Chondrocyte (in vitro differentiated cells): Measurements from ENCODE around the gene RAD23B. TPM values are rescaled to one million over a fixed set of nuclear protein-coding genes. Genes with fewer than 3 reads are reported as not detected.

Experiments
- DNase-seq: peaks from one replicate; pipeline ENCODE4 v3.0.0; 2021; ENCODE audit warnings: mixed read lengths, low spot score
- H3K27ac Mint-ChIP-seq: one replicate; pipeline ENCODE4 v1.8.0; 2021; ENCODE audit warnings: mild to moderate bottlenecking, moderate library complexity, mixed read lengths; ENCODE audit not compliant: unreplicated experiment
- H3K27me3 Mint-ChIP-seq: 2 replicates; pipeline ENCODE4 v1.8.0; 2021; ENCODE audit warnings: low read depth, mixed read lengths
- H3K36me3 Mint-ChIP-seq: 2 replicates; pipeline ENCODE4 v1.8.0; 2021; ENCODE audit warnings: low read depth, mixed read lengths
- H3K4me1 Mint-ChIP-seq: 2 replicates; pipeline ENCODE4 v1.8.0; 2021; ENCODE audit warnings: low read depth, mild to moderate bottlenecking, mixed read lengths
- H3K4me3 Mint-ChIP-seq: one replicate; pipeline ENCODE4 v1.8.0; 2021; ENCODE audit warnings: mild to moderate bottlenecking, moderate library complexity, mixed read lengths; ENCODE audit not compliant: unreplicated experiment
- H3K9me3 Mint-ChIP-seq: 2 replicates; pipeline ENCODE4 v1.8.0; 2021; ENCODE audit warnings: low read depth, mixed read lengths
- total RNA-seq: library from RNA; stranded (reverse); gene quantifications from 3 replicates; pipeline ENCODE4 v1.2.1, GENCODE V29; 2021
- TF ChIP-seq, protein P1 (sequence below): fragments of 200-600 bp; sonication (generic); IDR thresholded peaks from 2 replicates; pipeline ENCODE4 v1.5.0; 2021; ENCODE audit warnings: antibody characterized with exemption, mild to moderate bottlenecking, moderate library complexity

Gene RAD23B
- total RNA-seq, 1 donor from 2014 or later, result 127 TPM

DNA sequence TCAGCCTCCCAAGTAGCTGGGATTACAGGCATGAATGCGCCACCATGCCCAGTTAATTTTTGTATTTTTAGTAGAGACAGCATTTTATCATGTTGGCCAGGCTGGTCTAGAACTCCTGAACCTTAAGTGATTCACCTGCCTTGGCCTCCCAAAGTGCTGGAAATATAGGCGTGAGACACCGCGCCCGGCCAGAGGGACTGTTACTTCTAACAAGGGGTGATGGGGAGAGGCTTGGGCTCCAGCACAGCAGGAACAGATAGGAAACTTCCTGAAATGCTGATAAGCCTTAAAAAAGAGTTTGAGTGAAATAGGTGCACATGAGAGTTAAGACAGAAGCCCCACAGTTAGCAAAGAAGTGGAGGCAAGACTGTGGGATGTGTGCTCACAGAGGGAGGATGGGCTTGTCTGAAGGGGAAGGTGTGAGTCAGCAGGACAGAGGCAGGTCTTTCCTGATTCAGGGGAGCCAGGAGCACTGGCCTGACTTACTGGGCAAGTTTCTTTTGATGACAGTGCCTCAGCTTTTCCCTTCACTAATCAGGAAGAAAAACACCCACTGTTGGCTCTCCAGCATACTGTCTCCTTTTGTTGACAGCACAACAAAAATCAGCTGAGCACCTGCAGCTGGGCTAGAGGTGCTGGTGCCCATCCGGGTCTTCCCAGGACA is 68.4 kb downstream of the RAD23B start:
- no peak for DNase-seq
- H3K4me3 Mint-ChIP-seq, result no peak overlapping the region

DNA sequence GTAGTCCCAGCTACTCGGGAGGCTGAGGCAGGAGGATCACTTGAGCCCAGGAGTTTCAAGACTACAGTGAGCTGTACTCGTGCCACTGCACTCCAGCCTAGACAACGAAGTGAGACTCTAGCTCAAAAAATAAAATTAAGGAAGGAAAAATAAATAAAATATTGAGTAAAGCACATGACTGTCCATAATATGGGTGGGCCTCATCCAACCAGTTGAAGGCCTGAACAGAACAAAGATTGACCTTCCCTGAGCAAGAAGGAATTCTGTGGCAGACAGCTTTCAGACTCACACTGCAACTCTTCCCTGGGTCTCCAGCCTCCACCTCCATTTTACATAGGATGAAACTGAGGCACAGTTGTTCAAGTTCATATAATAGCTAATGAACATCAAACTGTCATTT is 72.3 kb downstream of the RAD23B start:
- H3K27ac Mint-ChIP-seq, result no peak overlapping the region

More for the DNA sequence above, 68.4 kb downstream of the RAD23B start:
- TF ChIP-seq, protein P1, sequence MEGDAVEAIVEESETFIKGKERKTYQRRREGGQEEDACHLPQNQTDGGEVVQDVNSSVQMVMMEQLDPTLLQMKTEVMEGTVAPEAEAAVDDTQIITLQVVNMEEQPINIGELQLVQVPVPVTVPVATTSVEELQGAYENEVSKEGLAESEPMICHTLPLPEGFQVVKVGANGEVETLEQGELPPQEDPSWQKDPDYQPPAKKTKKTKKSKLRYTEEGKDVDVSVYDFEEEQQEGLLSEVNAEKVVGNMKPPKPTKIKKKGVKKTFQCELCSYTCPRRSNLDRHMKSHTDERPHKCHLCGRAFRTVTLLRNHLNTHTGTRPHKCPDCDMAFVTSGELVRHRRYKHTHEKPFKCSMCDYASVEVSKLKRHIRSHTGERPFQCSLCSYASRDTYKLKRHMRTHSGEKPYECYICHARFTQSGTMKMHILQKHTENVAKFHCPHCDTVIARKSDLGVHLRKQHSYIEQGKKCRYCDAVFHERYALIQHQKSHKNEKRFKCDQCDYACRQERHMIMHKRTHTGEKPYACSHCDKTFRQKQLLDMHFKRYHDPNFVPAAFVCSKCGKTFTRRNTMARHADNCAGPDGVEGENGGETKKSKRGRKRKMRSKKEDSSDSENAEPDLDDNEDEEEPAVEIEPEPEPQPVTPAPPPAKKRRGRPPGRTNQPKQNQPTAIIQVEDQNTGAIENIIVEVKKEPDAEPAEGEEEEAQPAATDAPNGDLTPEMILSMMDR, result no peak
- H3K27ac Mint-ChIP-seq, result no peak overlapping the region
- H3K36me3 Mint-ChIP-seq, result peaks cover 5% of the 10 kb centered on the region
- peaks cover 17% of the 10 kb centered on the region for H3K9me3 Mint-ChIP-seq
- no peaks in the 10 kb centered on the region for H3K4me1 Mint-ChIP-seq
- H3K27me3 Mint-ChIP-seq, result no peaks in the 10 kb centered on the region

DNA sequence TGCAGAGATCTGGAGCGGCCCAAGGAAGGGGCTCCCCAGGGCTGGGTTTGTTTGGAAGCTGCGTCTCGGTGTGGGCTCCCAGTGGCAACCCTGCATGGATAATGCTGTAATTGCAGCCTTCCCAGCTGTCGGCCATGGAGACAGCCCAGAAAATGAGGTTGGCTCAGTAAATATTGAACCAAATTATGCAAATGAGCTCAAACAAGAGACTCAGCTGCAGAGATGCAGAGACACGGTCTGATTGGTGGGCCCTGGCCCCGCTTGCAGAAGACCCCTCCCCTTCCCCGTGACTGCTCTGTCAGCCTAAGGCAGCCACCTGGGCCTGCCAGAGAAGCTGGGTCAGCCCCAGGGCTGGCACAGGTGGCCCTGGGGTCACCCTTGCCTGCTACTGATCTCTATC is 75.9 kb downstream of the RAD23B start:
- Mint-ChIP-seq H3K27ac (no peak overlapping the region), H3K36me3 (peaks cover 1% of the 10 kb centered on the region), H3K27me3 (no peaks in the 10 kb centered on the region), H3K4me3 (no peak overlapping the region), H3K9me3 (no peaks in the 10 kb centered on the region), H3K4me1 (peaks cover 13% of the 10 kb centered on the region)
- TF ChIP-seq, protein P1, result no peak
- DNase-seq, result no peak

More for the DNA sequence above, 72.3 kb downstream of the RAD23B start:
- Mint-ChIP-seq H3K4me1 (peaks cover 7% of the 10 kb centered on the region), H3K27me3 (no peaks in the 10 kb centered on the region), H3K4me3 (no peak overlapping the region), H3K36me3 (peaks cover 7% of the 10 kb centered on the region), H3K9me3 (peaks cover 17% of the 10 kb centered on the region)
- DNase-seq, result no peak
- TF ChIP-seq, protein P1, result no peak

DNA sequence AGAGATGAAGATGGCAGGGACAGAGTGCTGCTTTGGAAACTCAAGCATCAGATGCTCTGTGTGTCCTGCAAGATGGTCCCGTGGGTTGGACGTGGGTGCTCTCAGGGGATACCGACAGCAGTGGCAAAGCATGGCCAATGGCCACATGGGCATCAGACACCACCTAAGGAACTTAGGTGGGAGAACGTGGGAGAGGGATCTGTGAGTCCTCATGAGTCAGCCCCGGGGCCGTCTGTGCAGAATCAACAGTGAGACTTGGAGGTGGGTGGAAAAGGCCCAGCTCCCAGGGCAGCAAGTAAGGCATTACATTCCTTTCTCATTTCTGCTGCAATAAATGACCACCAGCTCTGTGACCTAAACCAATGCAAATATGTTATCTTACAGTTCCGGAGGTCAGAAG is 77.0 kb downstream of the RAD23B start:
- Mint-ChIP-seq H3K9me3 (no peaks in the 10 kb centered on the region), H3K36me3 (peaks cover 1% of the 10 kb centered on the region), H3K27me3 (no peaks in the 10 kb centered on the region), H3K4me1 (peaks cover 13% of the 10 kb centered on the region), H3K4me3 (no peak overlapping the region), H3K27ac (no peak overlapping the region)
- DNase-seq, result no peak
- TF ChIP-seq, protein P1, result no peak

DNA sequence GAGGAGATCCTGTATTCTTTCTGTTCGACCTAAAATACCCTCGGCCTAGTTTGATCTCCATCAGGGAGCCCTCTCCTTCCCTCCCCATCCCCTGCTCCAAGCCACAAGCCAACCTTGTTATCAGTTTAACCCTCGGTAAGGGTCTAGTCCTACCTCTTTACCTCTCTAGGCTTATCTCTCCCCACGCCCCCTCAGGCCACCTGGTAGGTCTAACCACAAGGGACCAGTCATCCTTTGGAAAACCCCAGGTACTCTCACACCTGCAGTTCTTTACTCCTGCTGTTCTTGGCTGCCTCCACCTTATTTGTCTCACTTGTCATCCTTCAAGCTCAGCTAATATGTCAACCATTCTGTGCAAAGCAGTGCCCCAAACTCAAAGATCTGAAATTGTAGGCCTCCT is 78.7 kb downstream of the RAD23B start:
- TF ChIP-seq, protein P1, result no peak
- DNase-seq, result no peak
- H3K4me1 Mint-ChIP-seq, result peaks cover 13% of the 10 kb centered on the region
- no peak overlapping the region for H3K4me3 Mint-ChIP-seq
- H3K27ac Mint-ChIP-seq, result no peak overlapping the region
- peaks cover 1% of the 10 kb centered on the region for H3K36me3 Mint-ChIP-seq
- no peaks in the 10 kb centered on the region for H3K9me3 Mint-ChIP-seq
- no peaks in the 10 kb centered on the region for H3K27me3 Mint-ChIP-seq
